Effector CD8-positive, alpha-beta T cell (primary cell): ENCODE measurements around the gene TMEM255B.

ENCODE experiments used
- DNase-seq: peaks from one replicate; lab custom pipeline; 2025; lab: John Stamatoyannopoulos, UW

Gene TMEM255B

GRCh38 chr13:113848020-113848419 is 89.0 kb downstream of the TMEM255B start:
- DNase-seq: no peak

GRCh38 chr13:113848431-113849260 is 89.6 kb downstream of the TMEM255B start:
- no peak for DNase-seq

- no peak for DNase-seq
Observed at GRCh38 chr13:113849546-113849945, 90.5 kb downstream of the TMEM255B start.

GRCh38 chr13:113849981-113850721 is 91.1 kb downstream of the TMEM255B start:
- DNase-seq: no peak

- DNase-seq: no peak
Observed at GRCh38 chr13:113850722-113851479, 91.9 kb downstream of the TMEM255B start.

GRCh38 chr13:113851480-113851803 is 92.4 kb downstream of the TMEM255B start:
- no peak for DNase-seq

GRCh38 chr13:113851826-113852535 is 93.0 kb downstream of the TMEM255B start:
- DNase-seq: no peak

- DNase-seq: no peak
Observed at GRCh38 chr13:113852536-113853517, 93.8 kb downstream of the TMEM255B start.

- no peak for DNase-seq
Observed at GRCh38 chr13:113853518-113854237, 94.7 kb downstream of the TMEM255B start.

GRCh38 chr13:113854238-113855011 is 95.4 kb downstream of the TMEM255B start:
- DNase-seq: no peak

GRCh38 chr13:113855012-113855921 is 96.2 kb downstream of the TMEM255B start:
- no peak for DNase-seq

- DNase-seq: no peak
Observed at GRCh38 chr13:113855931-113856715, 97.1 kb downstream of the TMEM255B start.

GRCh38 chr13:113856716-113857065 is 97.7 kb downstream of the TMEM255B start:
- DNase-seq: no peak

- DNase-seq: no peak
Observed at GRCh38 chr13:113857531-113858195, 98.6 kb downstream of the TMEM255B start.

- DNase-seq: no peak
Observed at GRCh38 chr13:113859311-113860050, 100.5 kb downstream of the TMEM255B start.

- no peak for DNase-seq
Observed at GRCh38 chr13:113860051-113860664, 101.1 kb downstream of the TMEM255B start.
